Natural killer cell (primary cell): Measurements from ENCODE around the gene ANKRD12. TPM values are rescaled to one million over a fixed set of nuclear protein-coding genes. Genes with fewer than 3 reads are reported as not detected.

Source experiments
- ATAC-seq, 3 donors: fragments of 150-1000 bp in 2 of 3; fragments of 200-7000 bp in 1 of 3; cut with Tn5 transposase; 1 replicate in 1 of 3; 2 replicates in 2 of 3; pipeline ENCODE4 v1.10.0; 2021; ENCODE audit warnings: mild to moderate bottlenecking in 2 of 3, moderate library complexity in 2 of 3
- DNase-seq, 2 donors: peaks; one replicate each; pipeline versions ENCODE4 v3.0.0 to v3.0.0-alpha.2; 2013 to 2021; ENCODE audit warnings: mixed read lengths in 1 of 2
- H3K27ac ChIP-seq: one replicate; pipeline ENCODE4 v1.5.1; 2013; ENCODE audit warnings: mild to moderate bottlenecking, low read length
- H3K27me3 ChIP-seq: one replicate; pipeline ENCODE4 v1.6.1; 2013; ENCODE audit warnings: low read length; ENCODE audit not compliant: control insufficient read depth, insufficient read depth
- H3K36me3 ChIP-seq: one replicate; pipeline ENCODE4 v1.6.1; 2013; ENCODE audit warnings: low read length; ENCODE audit not compliant: control insufficient read depth, insufficient read depth
- H3K4me1 ChIP-seq: one replicate; pipeline ENCODE4 v1.6.1; 2013; ENCODE audit warnings: low read length; ENCODE audit not compliant: control insufficient read depth, insufficient read depth
- H3K4me3 ChIP-seq: one replicate; pipeline ENCODE4 v1.5.1; 2013; ENCODE audit warnings: low read length
- H3K9me3 ChIP-seq: one replicate; pipeline ENCODE4 v1.6.1; 2013; ENCODE audit warnings: low read length; ENCODE audit not compliant: control insufficient read depth, insufficient read depth
- H3K27ac Mint-ChIP-seq, 2 donors: one replicate each; pipeline ENCODE4 v1.8.0; 2022; ENCODE audit warnings: mild to moderate bottlenecking in 2 of 2, mixed read lengths in 2 of 2, moderate library complexity in 1 of 2
- H3K27me3 Mint-ChIP-seq, 2 donors: one replicate each; pipeline ENCODE4 v1.8.0; 2022; ENCODE audit warnings: low read depth in 2 of 2, mixed read lengths in 2 of 2
- H3K36me3 Mint-ChIP-seq: one replicate; pipeline ENCODE4 v1.8.0; 2022; ENCODE audit warnings: mixed read lengths
- H3K4me1 Mint-ChIP-seq, 2 donors: one replicate each; pipeline ENCODE4 v1.8.0; 2022; ENCODE audit warnings: mixed read lengths in 2 of 2
- H3K4me3 Mint-ChIP-seq: one replicate; pipeline ENCODE4 v1.8.0; 2022; ENCODE audit warnings: mild to moderate bottlenecking, moderate library complexity, mixed read lengths
- H3K9me3 Mint-ChIP-seq, 2 donors: one replicate each; pipeline ENCODE4 v1.8.0; 2022; ENCODE audit warnings: mixed read lengths in 2 of 2
- WGBS: methylation state at CpG from one replicate; pipeline ENCODE4 v1.1.7; 2013; ENCODE audit warnings: missing lambda C conversion rate; ENCODE audit not compliant: insufficient coverage; 5-methylcytosine and 5-hydroxymethylcytosine counted together
- intact Hi-C: fragments of 100-400 bp; cut with micrococcal nuclease; formaldehyde crosslinking; loops from one replicate; pipeline ENCODE4 v1.14.2; 2022
- total RNA-seq, 4 donors: library from RNA; stranded (reverse); fragments of 120-200 nt in 1 of 4; gene quantifications; one replicate each; pipeline versions ENCODE4 v1.2.3 to v1.2.4, GENCODE V29; 2013 to 2022
- TF ChIP-seq, protein P1 (sequence below): fragments of 200-600 bp; IDR thresholded peaks from one replicate; pipeline ENCODE4 v1.8.0; 2022; ENCODE audit warnings: antibody characterized with exemption

Gene ANKRD12
- total RNA-seq, 3 donors from 2014 or later (not counting 1 experiment from before 2014, with no cell fraction given): 136 to 148 (median 141) TPM

DNA sequence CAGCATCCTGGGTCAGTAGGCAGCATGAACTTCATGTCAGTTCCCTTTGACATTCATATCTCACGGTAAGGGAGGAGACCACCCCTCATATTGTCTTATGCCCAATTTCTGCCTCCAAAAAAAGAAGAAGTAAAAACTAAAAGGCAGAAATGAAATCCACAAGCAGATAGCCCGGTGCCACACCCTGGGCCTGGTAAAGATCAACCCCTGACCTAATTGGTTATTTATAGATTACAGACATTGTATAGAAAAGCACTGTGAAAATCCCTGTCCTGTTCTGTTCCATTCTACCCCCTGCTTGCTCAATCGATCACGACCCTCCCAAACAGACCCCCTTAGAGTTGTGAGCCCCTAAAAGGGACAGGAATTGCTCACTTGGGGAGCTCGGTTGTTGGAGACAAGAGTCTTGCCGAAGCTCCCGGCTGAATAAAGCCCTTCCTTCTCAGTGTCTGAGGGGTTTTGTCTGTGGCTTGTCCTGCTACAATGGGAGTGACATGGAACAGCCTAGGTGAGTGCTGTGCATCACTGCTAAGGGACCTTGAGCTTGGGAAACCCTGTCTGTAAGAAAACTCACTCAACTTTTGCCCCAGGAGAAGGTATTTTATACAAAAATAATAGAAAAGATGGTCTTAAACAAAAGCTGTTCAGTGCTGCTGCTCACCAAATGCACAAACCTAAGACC is 23.0 kb upstream of the ANKRD12 start:
- TF ChIP-seq, protein P1, sequence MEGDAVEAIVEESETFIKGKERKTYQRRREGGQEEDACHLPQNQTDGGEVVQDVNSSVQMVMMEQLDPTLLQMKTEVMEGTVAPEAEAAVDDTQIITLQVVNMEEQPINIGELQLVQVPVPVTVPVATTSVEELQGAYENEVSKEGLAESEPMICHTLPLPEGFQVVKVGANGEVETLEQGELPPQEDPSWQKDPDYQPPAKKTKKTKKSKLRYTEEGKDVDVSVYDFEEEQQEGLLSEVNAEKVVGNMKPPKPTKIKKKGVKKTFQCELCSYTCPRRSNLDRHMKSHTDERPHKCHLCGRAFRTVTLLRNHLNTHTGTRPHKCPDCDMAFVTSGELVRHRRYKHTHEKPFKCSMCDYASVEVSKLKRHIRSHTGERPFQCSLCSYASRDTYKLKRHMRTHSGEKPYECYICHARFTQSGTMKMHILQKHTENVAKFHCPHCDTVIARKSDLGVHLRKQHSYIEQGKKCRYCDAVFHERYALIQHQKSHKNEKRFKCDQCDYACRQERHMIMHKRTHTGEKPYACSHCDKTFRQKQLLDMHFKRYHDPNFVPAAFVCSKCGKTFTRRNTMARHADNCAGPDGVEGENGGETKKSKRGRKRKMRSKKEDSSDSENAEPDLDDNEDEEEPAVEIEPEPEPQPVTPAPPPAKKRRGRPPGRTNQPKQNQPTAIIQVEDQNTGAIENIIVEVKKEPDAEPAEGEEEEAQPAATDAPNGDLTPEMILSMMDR: no peak
- H3K27ac ChIP-seq: peak overlapping the region; percentile 82
- H3K4me1 ChIP-seq: peaks cover 26% of the 10 kb centered on the region
- Mint-ChIP-seq H3K9me3 (no peaks in the 10 kb centered on the region), H3K27me3 (no peaks in the 10 kb centered on the region), H3K36me3 (no peaks in the 10 kb centered on the region), H3K4me1 (peaks cover 61 to 64% of the 10 kb centered on the region in 2 donors), H3K4me3 (peak overlapping the region; percentile 25), H3K27ac (peak overlapping the region; percentile 84 to 86)
- no peak for DNase-seq
- H3K27me3 ChIP-seq: no peaks in the 10 kb centered on the region
- 73% methylated on average over 6 of the region's 7 CpGs for WGBS
- intact Hi-C loops: no loop called here
- no peak overlapping the region for H3K4me3 ChIP-seq
- H3K36me3 ChIP-seq: no peaks in the 10 kb centered on the region
- no peak for ATAC-seq
- no peaks in the 10 kb centered on the region for H3K9me3 ChIP-seq

DNA sequence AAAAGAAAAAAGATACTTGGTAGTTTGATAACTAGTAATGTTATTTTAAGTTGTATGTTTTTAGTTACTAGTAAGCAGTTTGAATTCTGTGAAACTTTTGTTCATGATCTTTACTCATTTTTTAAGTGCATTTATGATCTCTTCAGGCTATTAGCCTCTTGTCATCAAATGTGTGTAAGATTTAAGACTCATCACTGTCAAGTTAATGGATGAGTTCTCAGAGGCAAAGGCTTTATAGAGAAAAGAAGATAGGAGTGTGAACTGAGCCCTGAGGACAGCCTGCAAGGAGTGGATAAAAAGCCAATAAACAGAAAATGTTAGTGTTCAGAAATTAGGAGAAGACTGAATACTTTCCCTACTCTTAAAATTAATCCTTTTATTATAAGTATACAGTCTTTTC is 20.6 kb upstream of the ANKRD12 start:
- H3K27me3 ChIP-seq: no peaks in the 10 kb centered on the region
- H3K9me3 ChIP-seq: no peaks in the 10 kb centered on the region
- no peak for ATAC-seq
- intact Hi-C loops: no loop called here
- no peak for DNase-seq
- Mint-ChIP-seq H3K4me3 (peak overlapping the region; percentile 30), H3K4me1 (peaks cover 51 to 59% of the 10 kb centered on the region in 2 donors), H3K9me3 (no peaks in the 10 kb centered on the region), H3K27me3 (no peaks in the 10 kb centered on the region), H3K27ac (peak overlapping the region; percentile 90 to 96), H3K36me3 (no peaks in the 10 kb centered on the region)
- H3K36me3 ChIP-seq: peaks cover 10% of the 10 kb centered on the region
- TF ChIP-seq, protein P1: no peak
- no peak overlapping the region for H3K4me3 ChIP-seq
- H3K27ac ChIP-seq: peak overlapping the region; percentile 88
- peaks cover 23% of the 10 kb centered on the region for H3K4me1 ChIP-seq

DNA sequence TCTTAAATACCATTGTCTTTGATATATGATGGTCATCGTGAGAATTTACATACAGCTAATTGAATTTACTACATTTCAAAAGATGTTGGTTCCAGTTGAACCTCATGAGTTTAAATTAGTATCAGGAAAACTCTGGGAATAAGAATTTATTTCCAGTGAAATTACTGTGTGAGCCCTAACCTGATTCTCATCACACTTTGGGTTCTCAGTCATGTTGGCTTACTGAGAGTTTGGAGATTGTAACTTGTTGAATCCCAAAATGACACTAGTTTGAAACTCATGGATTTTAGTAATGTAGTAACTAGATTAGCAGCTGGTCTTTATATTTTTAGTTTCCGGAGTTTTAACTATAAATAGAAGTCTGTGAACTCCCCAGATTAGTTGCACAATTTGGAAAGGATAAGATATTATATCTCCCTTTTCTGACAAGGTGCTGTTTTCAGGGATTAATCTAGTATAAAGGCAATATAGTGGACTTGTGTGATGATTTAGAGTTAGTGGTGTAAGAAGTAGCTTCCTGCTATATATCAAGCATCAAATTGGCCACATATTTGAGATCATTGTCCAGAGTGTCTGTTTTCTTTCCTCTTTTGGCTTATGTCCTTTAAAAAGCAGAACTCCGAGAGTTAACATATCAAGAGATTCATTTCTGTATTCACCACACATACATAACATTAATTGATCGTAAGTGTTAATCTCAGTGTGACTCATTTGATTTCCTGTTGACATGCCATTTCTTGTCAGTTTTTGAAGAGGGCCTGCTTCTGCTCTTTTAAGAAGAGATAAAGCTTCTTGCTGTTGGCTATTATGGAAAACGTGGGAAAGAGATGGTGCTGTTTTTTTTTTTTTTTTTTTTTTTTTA is 18.4 kb upstream of the ANKRD12 start:
- 20% methylated on average over 2 of the region's 5 CpGs for WGBS
- ATAC-seq (peak; percentile 64 to 74 (median 64)), DNase-seq (peak in 1 of 2 donors; percentile 73)
- intact Hi-C loops: loop anchor here (1.0 kb wide), 2 partner anchors 15 to 18 kb away; partner anchors contain the start of gene ANKRD12
- TF ChIP-seq, protein P1: no peak
- Histone ChIP-seq H3K27me3 (no peaks in the 10 kb centered on the region), H3K27ac (peak overlapping the region; percentile 88), H3K9me3 (no peaks in the 10 kb centered on the region), H3K4me3 (no peak overlapping the region), H3K4me1 (peaks cover 19% of the 10 kb centered on the region), H3K36me3 (peaks cover 25% of the 10 kb centered on the region)
- Mint-ChIP-seq H3K4me3 (peak overlapping the region; percentile 63), H3K9me3 (no peaks in the 10 kb centered on the region), H3K4me1 (peaks cover 50 to 57% of the 10 kb centered on the region in 2 donors), H3K27me3 (no peaks in the 10 kb centered on the region), H3K36me3 (no peaks in the 10 kb centered on the region), H3K27ac (peak overlapping the region; percentile 90 to 96)
